WTC11 (cell line): Measurements from ENCODE around the gene BNC2. TPM values are rescaled to one million over a fixed set of nuclear protein-coding genes. Genes with fewer than 3 reads are reported as not detected.
A peak's percentile ranks its signal among the peaks of the same experiment; 100 is the strongest.

Source experiments
- ATAC-seq: fragments of 200-7000 bp; cut with Tn5 transposase; 2 replicates; pipeline ENCODE4 v1.10.0; 2021; ENCODE audit warnings: mild to moderate bottlenecking, moderate library complexity
- CTCF ChIA-PET: fragments of 300-600 bp; sonication (Branson Sonifier 250); formaldehyde crosslinking; loops from one replicate; lab custom pipeline; 2021; ENCODE audit warnings: antibody characterized with exemption; lab: Charles Lee
- POLR2A ChIA-PET: fragments of 350-600 bp; sonication (Branson Sonifier 250); formaldehyde crosslinking; loops from one replicate; lab custom pipeline; 2021; ENCODE audit warnings: antibody characterized with exemption; lab: Charles Lee
- DNase-seq: peaks from one replicate; pipeline ENCODE4 v3.0.0; 2021; ENCODE audit warnings: low spot score
- H3K27ac Mint-ChIP-seq: 2 replicates; pipeline ENCODE4 v1.8.0; 2021; ENCODE audit warnings: mixed read lengths
- H3K27me3 Mint-ChIP-seq: 2 replicates; pipeline ENCODE4 v1.8.0; 2021; ENCODE audit warnings: low read depth, mild to moderate bottlenecking, moderate library complexity, mixed read lengths
- H3K36me3 Mint-ChIP-seq: 2 replicates; pipeline ENCODE4 v1.8.0; 2021; ENCODE audit warnings: mixed read lengths
- H3K4me1 Mint-ChIP-seq: 2 replicates; pipeline ENCODE4 v1.8.0; 2022; ENCODE audit warnings: mixed read lengths
- H3K4me3 Mint-ChIP-seq: 2 replicates; pipeline ENCODE4 v1.8.0; 2021; ENCODE audit warnings: mild to moderate bottlenecking, moderate library complexity, mixed read lengths
- H3K9me3 Mint-ChIP-seq: 2 replicates; pipeline ENCODE4 v1.8.0; 2021; ENCODE audit warnings: mixed read lengths
- AFF4 ChIP-seq: sonication (generic); formaldehyde crosslinking; IDR thresholded peaks from 2 replicates; pipeline ENCODE4 v1.8.1; 2023; ENCODE audit warnings: mild to moderate bottlenecking, missing genetic modification reagents, borderline replicate concordance
- AR ChIP-seq: fragments of 250-450 bp; sonication (Bioruptor Pico); IDR thresholded peaks from 2 replicates; pipeline ENCODE4 v1.9.0; 2021; ENCODE audit warnings: mild to moderate bottlenecking
- ATF2 ChIP-seq: sonication (generic); formaldehyde crosslinking; IDR thresholded peaks from 2 replicates; pipeline ENCODE4 v1.8.1; 2022; ENCODE audit warnings: low read depth, missing genetic modification reagents, borderline replicate concordance
- ERG ChIP-seq: fragments of 250-450 bp; sonication (Bioruptor Pico); IDR thresholded peaks from 2 replicates; pipeline ENCODE4 v1.8.0; 2021; ENCODE audit warnings: mild to moderate bottlenecking
- FOXP4 ChIP-seq: sonication (generic); formaldehyde crosslinking; IDR thresholded peaks from 2 replicates; pipeline ENCODE4 v1.8.0; 2022; ENCODE audit warnings: mild to moderate bottlenecking, missing genetic modification reagents
- JAZF1 ChIP-seq: fragments of 250-450 bp; sonication (Bioruptor Pico); IDR thresholded peaks from 2 replicates; pipeline ENCODE4 v1.9.0; 2021; ENCODE audit warnings: moderate library complexity, mild to moderate bottlenecking, inconsistent platforms
- KAT7 ChIP-seq: sonication (generic); formaldehyde crosslinking; IDR thresholded peaks from 2 replicates; pipeline ENCODE4 v1.8.1; 2023; ENCODE audit warnings: missing genetic modification reagents, mild to moderate bottlenecking, borderline replicate concordance
- MLX ChIP-seq: sonication (generic); formaldehyde crosslinking; IDR thresholded peaks from 2 replicates; pipeline ENCODE4 v1.8.1; 2023; ENCODE audit warnings: mild to moderate bottlenecking, missing genetic modification reagents, moderate library complexity
- NR2C2 ChIP-seq: sonication (generic); formaldehyde crosslinking; IDR thresholded peaks from 2 replicates; pipeline ENCODE4 v1.8.0; 2022; ENCODE audit warnings: mild to moderate bottlenecking, missing genetic modification reagents
- PREB ChIP-seq: sonication (generic); formaldehyde crosslinking; IDR thresholded peaks from 2 replicates; pipeline ENCODE4 v1.8.1; 2022; ENCODE audit warnings: mild to moderate bottlenecking, missing genetic modification reagents, moderate library complexity, borderline replicate concordance
- SMAD3 ChIP-seq: sonication (generic); formaldehyde crosslinking; IDR thresholded peaks from 2 replicates; pipeline ENCODE4 v1.8.0; 2022; ENCODE audit warnings: missing genetic modification reagents, mild to moderate bottlenecking, borderline replicate concordance
- TEAD4 ChIP-seq: sonication (generic); formaldehyde crosslinking; IDR thresholded peaks from 2 replicates; pipeline ENCODE4 v1.8.0; 2022; ENCODE audit warnings: mild to moderate bottlenecking, missing genetic modification reagents
- USF1 ChIP-seq: sonication (generic); formaldehyde crosslinking; IDR thresholded peaks from 2 replicates; pipeline ENCODE4 v1.8.0; 2022; ENCODE audit warnings: mild to moderate bottlenecking, missing genetic modification reagents
- ZNF121 ChIP-seq: sonication (generic); formaldehyde crosslinking; IDR thresholded peaks from 2 replicates; pipeline ENCODE4 v1.8.0; 2023; ENCODE audit warnings: missing genetic modification reagents
- ZNF138 ChIP-seq: sonication (generic); formaldehyde crosslinking; conservative IDR thresholded peaks from 2 replicates; pipeline ENCODE4 v1.8.1; 2022; ENCODE audit warnings: mild to moderate bottlenecking, moderate library complexity, missing genetic modification reagents
- ZNF281 ChIP-seq: sonication (generic); formaldehyde crosslinking; IDR thresholded peaks from 2 replicates; pipeline ENCODE4 v1.8.0; 2023; ENCODE audit warnings: mild to moderate bottlenecking, missing genetic modification reagents
- ZNF396 ChIP-seq: fragments of 250-450 bp; sonication (Bioruptor Pico); IDR thresholded peaks from 2 replicates; pipeline ENCODE4 v1.8.0; 2021; ENCODE audit warnings: mild to moderate bottlenecking, moderate library complexity, borderline replicate concordance
- total RNA-seq: library from RNA; stranded (reverse); gene quantifications from 3 replicates; pipeline ENCODE4 v1.2.3, GENCODE V29; 2021

BNC2 gene
- total RNA-seq, 1 experiment from 2014 or later = 33.3 TPM

GRCh38 chr9:16455842-16456241, 414.6 kb downstream of the BNC2 start (continued):
- TF ChIP-seq PREB = no peak
- TF ChIP-seq ZNF121 = no peak
- TF ChIP-seq ZNF396 (CRISPR knock-in tag) = no peak
- TF ChIP-seq ATF2 (CRISPR knock-in tag) = no peak
- TF ChIP-seq ZNF281 (CRISPR knock-in tag) = no peak
- TF ChIP-seq AFF4 (CRISPR knock-in tag) = no peak
- no peak for TF ChIP-seq AR (CRISPR knock-in tag)
- TF ChIP-seq, all 79 proteins: peak for 0

GRCh38 chr9:16453390-16453789, 417.1 kb downstream of the BNC2 start:
- H3K4me1 Mint-ChIP-seq = peaks cover 26% of the 10 kb centered on the region
- no peaks in the 10 kb centered on the region for H3K36me3 Mint-ChIP-seq
- POLR2A ChIA-PET = no interaction called here
- H3K27me3 Mint-ChIP-seq = no peaks in the 10 kb centered on the region
- DNase-seq (no peak), ATAC-seq (no peak)
- no peaks in the 10 kb centered on the region for H3K9me3 Mint-ChIP-seq
- H3K4me3 Mint-ChIP-seq = no peak overlapping the region
- 0 out of 2 replicates have a peak overlapping the region, but pooled peaks have one; percentile 14 for H3K27ac Mint-ChIP-seq
- CTCF ChIA-PET = no interaction called here
- TF ChIP-seq MLX (CRISPR knock-in tag) (no peak), KAT7 (no peak), USF1 (no peak), PREB (no peak), ERG (CRISPR knock-in tag) (no peak), ZNF138 (CRISPR knock-in tag) (no peak), SMAD3 (no peak), TEAD4 (CRISPR knock-in tag) (no peak), JAZF1 (CRISPR knock-in tag) (no peak), FOXP4 (no peak), NR2C2 (CRISPR knock-in tag) (no peak)
